HTR-8/SVneo (cell line): Measurements from ENCODE around the gene PTPRG.

Experiments used
- DNase-seq: peaks from one replicate; pipeline ENCODE4 v3.0.0; 2011; ENCODE audit warnings: low spot score, mixed read lengths; ENCODE audit not compliant: insufficient read length
- FAIRE-seq: peaks from 2 replicates; lab custom pipeline; 2011; peaks lifted over from hg19 to GRCh38; lab: Jason Lieb, UNC

The PTPRG gene

GRCh38 chr3:61562042-61562720 is 810 bp downstream of the PTPRG start:
- DNase-seq (no peak), FAIRE-seq (no peak)

- DNase-seq, result no peak
Measured at GRCh38 chr3:61562721-61563312, 1.4 kb downstream of the PTPRG start.

GRCh38 chr3:61563313-61564271 is 2.2 kb downstream of the PTPRG start:
- no peak for DNase-seq

More at GRCh38 chr3:61562721-61563312, 1.4 kb downstream of the PTPRG start:
- no peak for FAIRE-seq

GRCh38 chr3:61564395-61565059 is 3.2 kb downstream of the PTPRG start:
- FAIRE-seq (no peak), DNase-seq (peak; percentile 32)

More at GRCh38 chr3:61563313-61564271, 2.2 kb downstream of the PTPRG start:
- no peak for FAIRE-seq

GRCh38 chr3:61565569-61565968 is 4.2 kb downstream of the PTPRG start:
- no peak for FAIRE-seq
- no peak for DNase-seq

GRCh38 chr3:61568127-61568526 is 6.8 kb downstream of the PTPRG start:
- DNase-seq (no peak), FAIRE-seq (no peak)

GRCh38 chr3:61569856-61570580 is 8.6 kb downstream of the PTPRG start:
- FAIRE-seq, result no peak

GRCh38 chr3:61570813-61571212 is 9.4 kb downstream of the PTPRG start:
- FAIRE-seq, result no peak
- no peak for DNase-seq

More at GRCh38 chr3:61569856-61570580, 8.6 kb downstream of the PTPRG start:
- DNase-seq, result no peak

- no peak for FAIRE-seq
- no peak for DNase-seq
Measured at GRCh38 chr3:61571516-61572336, 10.4 kb downstream of the PTPRG start.

GRCh38 chr3:61572879-61573278 is 11.5 kb downstream of the PTPRG start:
- DNase-seq (no peak), FAIRE-seq (no peak)

GRCh38 chr3:61573441-61573840 is 12.1 kb downstream of the PTPRG start:
- FAIRE-seq, result no peak
- DNase-seq, result no peak

- FAIRE-seq (peak; percentile 33), DNase-seq (peak; percentile 60)
Measured at GRCh38 chr3:61574854-61575253, 13.5 kb downstream of the PTPRG start.

- no peak for DNase-seq
- no peak for FAIRE-seq
Measured at GRCh38 chr3:61575893-61576292, 14.5 kb downstream of the PTPRG start.

GRCh38 chr3:61577760-61578159 is 16.4 kb downstream of the PTPRG start:
- FAIRE-seq (no peak), DNase-seq (no peak)

- DNase-seq, result no peak
- no peak for FAIRE-seq
Measured at GRCh38 chr3:61578667-61579367, 17.4 kb downstream of the PTPRG start.

GRCh38 chr3:61579685-61580084 is 18.3 kb downstream of the PTPRG start:
- DNase-seq (no peak), FAIRE-seq (no peak)

- no peak for DNase-seq
- no peak for FAIRE-seq
Measured at GRCh38 chr3:61580982-61581643, 19.7 kb downstream of the PTPRG start.

- DNase-seq, result no peak
- FAIRE-seq, result no peak
Measured at GRCh38 chr3:61582287-61582686, 20.9 kb downstream of the PTPRG start.
